SK-N-SH (cell line): ENCODE results near the gene CNTD1. TPM values are rescaled to one million over a fixed set of nuclear protein-coding genes. Genes with fewer than 3 reads are reported as not detected.
A peak's percentile ranks its signal among the peaks of the same experiment; 100 is the strongest.

Source experiments
- CTCF ChIA-PET: fragments of 300-600, 350-600 bp; formaldehyde crosslinking; extraction: SDS; loops from one replicate; lab custom pipeline; 2021; lab: Yijun Ruan, JAX
- POLR2A ChIA-PET: fragments of 350-600 bp; sonication (Branson Sonifier 250); formaldehyde crosslinking; extraction: SDS; loops from one replicate; lab custom pipeline; 2020; ENCODE audit warnings: antibody characterized with exemption, inconsistent platforms; lab: Yijun Ruan, JAX
- DNase-seq: peaks from one replicate; pipeline ENCODE4 v3.0.0; 2012
- H2AFZ ChIP-seq: fragments of 200-600 bp; sonication (generic); 2 replicates; pipeline ENCODE4 v1.8.1; 2016; ENCODE audit warnings: antibody characterized with exemption, mild to moderate bottlenecking, low read depth
- H3F3A ChIP-seq: fragments of 200-600 bp; sonication (generic); replicated peaks from 2 replicates; pipeline ENCODE3; 2016; ENCODE audit warnings: antibody characterized with exemption, mild to moderate bottlenecking; ENCODE audit not compliant: insufficient read depth
- H3K27ac ChIP-seq, 2 experiments: fragments of 200-500 bp in 1 of 2; fragments of 200-600 bp in 1 of 2; sonication (Bioruptor generic) in 1 of 2; sonication (generic), shearing (Covaris generic) in 1 of 2; 2 replicates each; pipeline versions ENCODE4 v1.5.1 to v1.6.1; 2014 to 2016; ENCODE audit warnings: low read depth in 2 of 2, inconsistent platforms in 1 of 2, low read length in 1 of 2, mild to moderate bottlenecking in 1 of 2, mixed read lengths in 1 of 2
- H3K27me3 ChIP-seq: fragments of 200-600 bp; sonication (generic), shearing (Covaris generic); 2 replicates; pipeline ENCODE4 v1.6.1; 2016; ENCODE audit warnings: mixed run types; ENCODE audit not compliant: insufficient read depth
- H3K36me3 ChIP-seq, 2 experiments: fragments of 200-500 bp in 1 of 2; fragments of 200-600 bp in 1 of 2; sonication (Bioruptor generic) in 1 of 2; sonication (generic) in 1 of 2; replicated peaks in 1 of 2; 2 replicates each; pipeline versions ENCODE3 to v1.5.1; 2014 to 2016; ENCODE audit warnings: low read length in 1 of 2, mild to moderate bottlenecking in 1 of 2; ENCODE audit not compliant: insufficient read depth in 2 of 2, control insufficient read depth in 1 of 2
- H3K4me1 ChIP-seq, 2 experiments: fragments of 200-500 bp in 1 of 2; fragments of 200-600 bp in 1 of 2; sonication (Bioruptor generic) in 1 of 2; sonication (generic), shearing (Covaris generic) in 1 of 2; 2 replicates each; pipeline versions ENCODE4 v1.5.1 to v1.6.1; 2014 to 2016; ENCODE audit warnings: low read depth in 1 of 2, low read length in 1 of 2, mixed run types in 1 of 2; ENCODE audit not compliant: insufficient read depth in 2 of 2, control insufficient read depth in 1 of 2
- H3K4me2 ChIP-seq: fragments of 200-600 bp; sonication (generic), shearing (Covaris generic); 2 replicates; pipeline ENCODE4 v1.6.1; 2017; ENCODE audit warnings: mixed run types
- H3K4me3 ChIP-seq, 2 experiments: fragments of 200-500 bp in 1 of 2; fragments of 200-600 bp in 1 of 2; sonication (Bioruptor generic) in 1 of 2; sonication (generic), shearing (Covaris generic) in 1 of 2; 2 replicates each; pipeline versions ENCODE4 v1.5.1 to v1.8.1; 2014 to 2016; ENCODE audit warnings: low read depth in 2 of 2, inconsistent platforms in 1 of 2, low read length in 1 of 2, mild to moderate bottlenecking in 1 of 2, mixed read lengths in 1 of 2, moderate library complexity in 1 of 2
- H3K79me2 ChIP-seq: fragments of 200-600 bp; sonication (generic); 2 replicates; pipeline ENCODE4 v1.8.1; 2017; ENCODE audit warnings: mild to moderate bottlenecking; ENCODE audit not compliant: insufficient read depth
- H3K9ac ChIP-seq: fragments of 200-600 bp; sonication (generic); 2 replicates; pipeline ENCODE4 v1.6.1; 2017; ENCODE audit warnings: mixed run types
- H3K9me2 ChIP-seq: fragments of 200-600 bp; sonication (generic); 2 replicates; pipeline ENCODE4 v1.6.1; 2017; ENCODE audit warnings: mixed run types
- H3K9me3 ChIP-seq: fragments of 200-600 bp; sonication (generic); 2 replicates; pipeline ENCODE4 v1.6.1; 2017; ENCODE audit warnings: mixed run types, mild to moderate bottlenecking, moderate library complexity
- H4K20me1 ChIP-seq: fragments of 200-600 bp; sonication (generic); 2 replicates; pipeline ENCODE4 v1.6.1; 2017; ENCODE audit warnings: mild to moderate bottlenecking, mixed run types; ENCODE audit not compliant: insufficient read depth
- CHD2 ChIP-seq: fragments of 150-350 bp; IDR thresholded peaks from 2 replicates; pipeline ENCODE4 v1.6.1; 2018; ENCODE audit warnings: low read length; ENCODE audit not compliant: partially characterized antibody
- EZH2phosphoT487 ChIP-seq: fragments of 200-600 bp; sonication (generic); IDR thresholded peaks from 2 replicates; pipeline ENCODE4 v1.6.1; 2017; ENCODE audit warnings: low read depth, mixed run types, mild to moderate bottlenecking, antibody characterized with exemption, moderate library complexity, borderline replicate concordance
- FOXM1 ChIP-seq: IDR thresholded peaks from 2 replicates; pipeline ENCODE4 v1.4.0; 2012; ENCODE audit warnings: low read depth, mild to moderate bottlenecking
- GATA2 ChIP-seq: sonication (generic); formaldehyde crosslinking; IDR thresholded peaks from 2 replicates; pipeline ENCODE4 v1.5.0; 2020; ENCODE audit warnings: mild to moderate bottlenecking, missing genetic modification reagents
- NRF1 ChIP-seq: IDR thresholded peaks from 2 replicates; pipeline ENCODE4 v1.6.1; 2012; ENCODE audit warnings: low read depth, mild to moderate bottlenecking, low read length
- RAD21 ChIP-seq: IDR thresholded peaks from 2 replicates; pipeline ENCODE4 v1.6.1; 2012; ENCODE audit warnings: mild to moderate bottlenecking, low read length
- RXRA ChIP-seq: IDR thresholded peaks from 2 replicates; pipeline ENCODE4 v1.4.0; 2012; ENCODE audit warnings: low read depth, mild to moderate bottlenecking, borderline replicate concordance
- SIN3A ChIP-seq: IDR thresholded peaks from 2 replicates; pipeline ENCODE4 v1.6.1; 2012; ENCODE audit warnings: low read depth, mild to moderate bottlenecking, low read length, moderate library complexity, borderline replicate concordance
- TAF1 ChIP-seq: IDR thresholded peaks from 2 replicates; pipeline ENCODE4 v1.6.1; 2012; ENCODE audit warnings: low read depth, mild to moderate bottlenecking, low read length, moderate library complexity, borderline replicate concordance
- TCF12 ChIP-seq: IDR thresholded peaks from 2 replicates; pipeline ENCODE4 v1.4.0; 2012
- USF2 ChIP-seq: fragments of 150-350 bp; IDR thresholded peaks from 2 replicates; pipeline ENCODE4 v1.6.1; 2017; ENCODE audit warnings: antibody characterized with exemption, low read length, low read depth, borderline replicate concordance
- WGBS: methylation state at CpG from one replicate; pipeline ENCODE4 v1.1.6; 2017; ENCODE audit warnings: low lambda C conversion rate; 5-methylcytosine and 5-hydroxymethylcytosine counted together
- polyA plus RNA-seq, 3 experiments: library from polyadenylated mRNA; depleted of rRNA; stranded (reverse); fragments of >200 nt; gene quantifications; 2 replicates each; pipeline ENCODE4 v1.2.3, GENCODE V29; 2012
- TF ChIP-seq, protein P1 (sequence below): fragments of 150-350 bp; IDR thresholded peaks from 2 replicates; pipeline ENCODE4 v1.6.1; 2016; ENCODE audit warnings: mild to moderate bottlenecking, low read depth, low read length

The CNTD1 gene
- polyA plus RNA-seq, 1 of the 3 experiments (the other 2 are of a cell fraction): not detected

DNA sequence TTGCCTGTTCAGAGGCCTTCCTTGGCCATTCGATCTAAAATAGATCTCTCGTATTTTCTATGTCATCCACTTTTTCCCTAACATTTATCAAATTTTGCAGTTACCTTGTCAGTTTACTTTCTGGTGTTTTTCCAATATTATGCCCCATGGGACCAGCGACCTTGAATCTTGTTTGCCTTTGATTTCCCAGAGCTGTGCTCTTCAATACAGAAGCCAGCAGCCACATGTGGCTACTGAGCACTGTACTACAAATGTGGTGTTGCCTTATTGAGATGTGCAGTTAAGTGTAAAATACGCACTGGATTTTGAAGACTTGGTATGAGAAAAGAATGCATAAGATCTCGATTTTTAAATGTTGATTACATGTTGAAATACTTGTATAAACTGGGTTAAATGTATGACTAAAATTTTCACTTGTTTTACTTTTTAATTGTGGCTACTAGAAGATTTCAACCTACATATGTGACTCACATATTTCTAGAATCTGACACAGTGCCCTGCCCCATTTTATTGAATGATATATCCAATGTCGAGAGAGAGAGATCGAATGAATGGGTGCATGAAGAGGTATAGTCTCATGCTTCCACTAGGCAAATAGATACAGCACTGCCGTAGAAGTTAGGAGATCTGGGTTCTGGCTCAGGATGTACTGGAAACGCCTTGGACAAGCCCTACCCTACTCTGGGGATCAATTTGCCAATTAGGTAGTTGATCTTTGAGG, 33.7 kb downstream of the CNTD1 start:
- Histone ChIP-seq H3K9me3 (no peaks in the 10 kb centered on the region), H3F3A (peaks cover 9% of the 10 kb centered on the region), H3K79me2 (peaks cover 49% of the 10 kb centered on the region), H3K27me3 (no peaks in the 10 kb centered on the region), H3K4me3 (peak overlapping the region; percentile 79 to 83), H3K27ac (peak overlapping the region; percentile 74 to 86), H3K4me2 (peak overlapping the region; percentile 98), H4K20me1 (no peaks in the 10 kb centered on the region), H2AFZ (peak overlapping the region; percentile 98), H3K36me3 (peaks cover 11 to 20% of the 10 kb centered on the region in 2 experiments), H3K9me2 (no peaks in the 10 kb centered on the region), H3K4me1 (peaks cover 4 to 9% of the 10 kb centered on the region in 2 experiments; a peak in 3 of 4 replicates), H3K9ac (peak overlapping the region; percentile 92)
- no peak for TF ChIP-seq SIN3A
- TF ChIP-seq, protein P1, sequence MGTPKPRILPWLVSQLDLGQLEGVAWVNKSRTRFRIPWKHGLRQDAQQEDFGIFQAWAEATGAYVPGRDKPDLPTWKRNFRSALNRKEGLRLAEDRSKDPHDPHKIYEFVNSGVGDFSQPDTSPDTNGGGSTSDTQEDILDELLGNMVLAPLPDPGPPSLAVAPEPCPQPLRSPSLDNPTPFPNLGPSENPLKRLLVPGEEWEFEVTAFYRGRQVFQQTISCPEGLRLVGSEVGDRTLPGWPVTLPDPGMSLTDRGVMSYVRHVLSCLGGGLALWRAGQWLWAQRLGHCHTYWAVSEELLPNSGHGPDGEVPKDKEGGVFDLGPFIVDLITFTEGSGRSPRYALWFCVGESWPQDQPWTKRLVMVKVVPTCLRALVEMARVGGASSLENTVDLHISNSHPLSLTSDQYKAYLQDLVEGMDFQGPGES: no peak
- no peak for TF ChIP-seq EZH2phosphoT487
- no peak for TF ChIP-seq GATA2
- TF ChIP-seq RAD21: no peak
- TF ChIP-seq TCF12: no peak
- no peak for TF ChIP-seq CHD2
- TF ChIP-seq USF2: no peak
- no peak for TF ChIP-seq TAF1
- TF ChIP-seq NRF1: no peak
- no peak for TF ChIP-seq RXRA
- no peak for TF ChIP-seq FOXM1
- DNase-seq: peak; percentile 47
- POLR2A ChIA-PET: interaction anchor here (1.0 kb wide), 1 partner anchor 9 kb away, joined by 3 read pairs; the partner anchor contains the start of gene BECN1
- WGBS: 37% methylated on average over 9 of the region's 9 CpGs
- CTCF ChIA-PET: interaction anchor here (0.6 to 4.3 kb wide), 4 partner anchors 8 to 165 kb away, joined by 4 to 33 read pairs (median 4); partner anchors contain the start of genes BECN1 and RPL27
